K562 (cell line): ENCODE measurements around the gene MEGF9. TPM values are rescaled to one million over a fixed set of nuclear protein-coding genes. Genes with fewer than 3 reads are reported as not detected.

Experiments
- ATAC-seq: fragments of 200-7000 bp; cut with Tn5 transposase; 3 replicates; pipeline ENCODE4 v1.9.1; 2020; ENCODE audit warnings: moderate library complexity
- BruUV-seq: library from RNA; stranded (reverse); fragments of 400-500 nt; replicated peaks from 2 replicates; lab custom pipeline; 2021; lab: Mats Ljungman, UMichigan
- CTCF ChIA-PET: fragments of 300-600 bp; formaldehyde crosslinking; extraction: SDS; loops from one replicate; lab custom pipeline; 2021; ENCODE audit warnings: low intra/inter-chr PET ratio; lab: Yijun Ruan, JAX
- POLR2A ChIA-PET: fragments of 300-600, 350-650 bp; sonication (Branson Sonifier 250); formaldehyde crosslinking; extraction: SDS; loops from one replicate; lab custom pipeline; 2021; ENCODE audit warnings: antibody characterized with exemption, inconsistent platforms; lab: Yijun Ruan, JAX
- DNase-seq, 4 experiments: peaks; one replicate each; pipeline versions ENCODE4 v3.0.0 to v3.0.0-alpha.2; 2011 to 2018; ENCODE audit warnings: low spot score in 3 of 4, mixed read lengths in 3 of 4; ENCODE audit errors: extremely low read depth in 1 of 4
- FAIRE-seq: peaks from 2 replicates; lab custom pipeline; 2011; peaks lifted over from hg19 to GRCh38; lab: Jason Lieb, UNC
- H2AFZ ChIP-seq: 2 replicates; pipeline ENCODE4 v1.6.0; 2011; ENCODE audit warnings: low read depth, low read length, control low read depth, inconsistent platforms
- H3K27ac ChIP-seq: fragments of 200-600 bp; 3 replicates; pipeline ENCODE4 v1.8.0; 2011; ENCODE audit warnings: low read depth, mild to moderate bottlenecking, control low read depth, inconsistent platforms, low read length, moderate library complexity, mixed read lengths; ENCODE audit errors: extremely low read depth
- H3K27me3 ChIP-seq, 2 experiments: fragments of 300-600 bp in 1 of 2; 2 replicates in 1 of 2; 3 replicates in 1 of 2; pipeline versions ENCODE4 v1.6.0 to v1.8.0; 2011; ENCODE audit warnings: inconsistent platforms in 2 of 2, low read length in 2 of 2, mild to moderate bottlenecking in 1 of 2, mixed read lengths in 1 of 2, moderate library complexity in 1 of 2; ENCODE audit not compliant: control insufficient read depth in 2 of 2, insufficient read depth in 2 of 2
- H3K36me3 ChIP-seq: fragments of 300-600 bp; 3 replicates; pipeline ENCODE4 v1.8.0; 2011; ENCODE audit warnings: mild to moderate bottlenecking, low read length, inconsistent platforms; ENCODE audit not compliant: control insufficient read depth, insufficient read depth
- H3K4me1 ChIP-seq, 2 experiments: fragments of 200-600 bp in 1 of 2; replicated peaks in 1 of 2; 2 replicates in 1 of 2; 3 replicates in 1 of 2; pipeline versions ENCODE4 v1.5.1 to v1.8.0; 2011; ENCODE audit warnings: inconsistent platforms in 2 of 2, low read length in 2 of 2, mild to moderate bottlenecking in 1 of 2, mixed read lengths in 1 of 2, moderate library complexity in 1 of 2; ENCODE audit not compliant: control insufficient read depth in 2 of 2, insufficient read depth in 2 of 2
- H3K4me2 ChIP-seq: 2 replicates; pipeline ENCODE4 v1.6.1; 2011; ENCODE audit warnings: low read length, control low read depth, inconsistent platforms, mixed read lengths; ENCODE audit not compliant: insufficient read depth
- H3K4me3 ChIP-seq: fragments of 200-600 bp; sonication (generic), shearing (Covaris generic); 2 replicates; pipeline ENCODE4 v1.5.1; 2016; ENCODE audit warnings: control low read depth, inconsistent platforms
- H3K79me2 ChIP-seq: fragments of 200-600 bp; 3 replicates; pipeline ENCODE4 v1.8.0; 2011; ENCODE audit warnings: low read length, inconsistent platforms; ENCODE audit not compliant: control insufficient read depth, insufficient read depth
- H3K9ac ChIP-seq, 2 experiments: 2 replicates each; pipeline versions ENCODE4 v1.6.0 to v1.6.1; 2011; ENCODE audit warnings: low read depth in 2 of 2, low read length in 2 of 2, control low read depth in 1 of 2, inconsistent platforms in 1 of 2, mild to moderate bottlenecking in 1 of 2, mixed read lengths in 1 of 2; ENCODE audit not compliant: insufficient read depth in 1 of 2
- H3K9me1 ChIP-seq: one replicate; pipeline ENCODE4 v1.6.0; 2011; ENCODE audit warnings: inconsistent platforms, mild to moderate bottlenecking, low read length, moderate library complexity; ENCODE audit not compliant: control insufficient read depth, insufficient read depth
- H3K9me3 ChIP-seq: replicated peaks from 2 replicates; pipeline ENCODE4 v1.5.1; 2011; ENCODE audit warnings: low read depth, low read length, inconsistent platforms; ENCODE audit not compliant: control insufficient read depth, insufficient read depth
- H4K20me1 ChIP-seq: replicated peaks from 2 replicates; pipeline ENCODE4 v1.6.1; 2011; ENCODE audit warnings: low read length, inconsistent platforms, mixed read lengths; ENCODE audit not compliant: control insufficient read depth, insufficient read depth
- BRF1 ChIP-seq: IDR thresholded peaks from 3 replicates; pipeline ENCODE4 v1.6.1; 2011; ENCODE audit warnings: borderline replicate concordance, mild to moderate bottlenecking; ENCODE audit not compliant: insufficient read length; ENCODE audit errors: extremely low read depth
- C11orf30 ChIP-seq: fragments of 450-650 bp; IDR thresholded peaks from 2 replicates; pipeline ENCODE4 v1.6.1; 2016; ENCODE audit warnings: low read depth, mild to moderate bottlenecking
- CBX5 ChIP-seq: IDR thresholded peaks from 2 replicates; pipeline ENCODE4 v1.6.1; 2014; ENCODE audit warnings: low read depth, borderline replicate concordance
- DACH1 ChIP-seq: fragments of 450-650 bp; IDR thresholded peaks from 2 replicates; pipeline ENCODE4 v1.6.1; 2018; ENCODE audit not compliant: partially characterized antibody
- FIP1L1 ChIP-seq: fragments of 200-400 bp; formaldehyde crosslinking; IDR thresholded peaks from 2 replicates; pipeline ENCODE4 v1.6.1; 2018; ENCODE audit warnings: mild to moderate bottlenecking, low read depth, low read length; ENCODE audit not compliant: poor library complexity, severe bottlenecking
- MAFF ChIP-seq: IDR thresholded peaks from 2 replicates; pipeline ENCODE4 v1.6.1; 2012; ENCODE audit warnings: low read length, improper control_type of control experiment
- NFRKB ChIP-seq: fragments of 450-650 bp; IDR thresholded peaks from 2 replicates; pipeline ENCODE4 v1.6.1; 2016; ENCODE audit warnings: low read depth
- RFX7 ChIP-seq: fragments of 250-450 bp; sonication (Bioruptor Pico); IDR thresholded peaks from 2 replicates; pipeline ENCODE4 v1.5.1; 2021; ENCODE audit warnings: mild to moderate bottlenecking
- RNF2 ChIP-seq: sonication (generic); IDR thresholded peaks from 2 replicates; pipeline ENCODE4 v1.6.1; 2016
- SMARCA4 ChIP-seq: fragments of 450-650 bp; IDR thresholded peaks from 2 replicates; pipeline ENCODE4 v1.6.1; 2016
- SRSF9 ChIP-seq: fragments of 200-400 bp; formaldehyde crosslinking; IDR thresholded peaks from 2 replicates; pipeline ENCODE4 v1.6.1; 2017; ENCODE audit warnings: low read depth, low read length, borderline replicate concordance
- TAF1 ChIP-seq: IDR thresholded peaks from 2 replicates; pipeline ENCODE4 v1.6.1; 2011; ENCODE audit warnings: mild to moderate bottlenecking, low read length, moderate library complexity; ENCODE audit not compliant: insufficient read depth, control insufficient read depth, severe bottlenecking; ENCODE audit errors: extremely low read depth
- TAL1 ChIP-seq: fragments of 450-650 bp; IDR thresholded peaks from 2 replicates; pipeline ENCODE4 v1.6.1; 2016; ENCODE audit warnings: mild to moderate bottlenecking
- TCF7 ChIP-seq: sonication (generic); IDR thresholded peaks from 2 replicates; pipeline ENCODE4 v1.6.1; 2016; ENCODE audit warnings: antibody characterized with exemption, borderline replicate concordance
- ZNF175 ChIP-seq: fragments of 200-800 bp; sonication (Bioruptor generic); IDR thresholded peaks from 2 replicates; pipeline ENCODE4 v1.6.1; 2016; ENCODE audit warnings: low read depth, mild to moderate bottlenecking, missing genetic modification characterization, missing compliant biosample characterization
- ZNF277 ChIP-seq: fragments of 250-450 bp; sonication (Bioruptor Pico); IDR thresholded peaks from 2 replicates; pipeline ENCODE4 v1.8.0; 2022; ENCODE audit warnings: inconsistent platforms, mild to moderate bottlenecking, moderate library complexity, borderline replicate concordance
- ZNF316 ChIP-seq: fragments of 450-650 bp; IDR thresholded peaks from 2 replicates; pipeline ENCODE4 v1.6.1; 2016
- WGBS: fragments of 100-300 bp; shearing (Covaris generic); methylation state at CpG from one replicate; pipeline ENCODE4 v1.1.6; 2016; ENCODE audit warnings: low coverage, mixed read lengths; ENCODE audit not compliant: insufficient coverage; ENCODE audit errors: missing lambda C conversion rate; 5-methylcytosine and 5-hydroxymethylcytosine counted together
- in situ Hi-C: fragments of 300-500 bp; cut with MboI; formaldehyde crosslinking; loops from 4 replicates; pipeline ENCODE4 v1.15.0; 2018; ENCODE audit warnings: inconsistent platforms, mixed read lengths
- intact Hi-C: fragments of 100-400 bp; cut with micrococcal nuclease; formaldehyde crosslinking; loops from 2 replicates; pipeline ENCODE4 v1.14.2; 2022
- polyA plus RNA-seq, 8 experiments: library from polyadenylated mRNA; depleted of rRNA in 4 of 8; stranded (reverse) in 5 of 8; unstranded in 3 of 8; fragments of >200 nt; fragmentation: Nextera tagmentation in 2 of 8; fragmentation: Illumina TruSeq in 1 of 8; extraction: Ambion mirVana in 2 of 8; extraction: Trizol in 1 of 8; gene quantifications; 2 replicates each; pipeline versions ENCODE4 v1.2.1 to v1.2.3, GENCODE V29; 2011 to 2014; ENCODE audit warnings: inconsistent platforms in 1 of 8, missing spikeins in 1 of 8
- total RNA-seq, 7 experiments: library from RNA; depleted of rRNA in 6 of 7; stranded (reverse); fragments of >200 nt in 6 of 7; fragmentation: Illumina TruSeq in 2 of 7; extraction: Trizol in 2 of 7; gene quantifications; 2 replicates each; pipeline versions ENCODE4 v1.2.1 to v1.2.3, GENCODE V29; 2011 to 2021; ENCODE audit warnings: low replicate concordance in 1 of 7

Gene MEGF9
- total and polyA plus RNA-seq, 9 of the 15 experiments (the other 6 are each of a cell fraction or from before 2014, with no cell fraction given), result 2.1 to 6.2 (median 3.8) TPM

GRCh38 chr9:120637919-120638318 is 76.4 kb downstream of the MEGF9 start:
- CTCF ChIA-PET, result no interaction called here
- Histone ChIP-seq H2AFZ (no peak overlapping the region), H3K27ac (no peak overlapping the region), H3K4me2 (no peak overlapping the region), H3K9me1 (no peaks in the 10 kb centered on the region), H3K27me3 (no peaks in the 10 kb centered on the region), H3K9me3 (no peaks in the 10 kb centered on the region), H3K4me3 (no peak overlapping the region), H3K36me3 (no peaks in the 10 kb centered on the region), H3K79me2 (no peaks in the 10 kb centered on the region), H3K9ac (no peak overlapping the region), H4K20me1 (no peaks in the 10 kb centered on the region), H3K4me1 (peaks cover 0 to 8% of the 10 kb centered on the region in 2 experiments; a peak in 2 of 5 replicates)
- no peak for DNase-seq
- WGBS, result 68% methylated on average over 5 of the region's 5 CpGs
- intact Hi-C loops, result no loop called here
- in situ Hi-C loops, result no loop called here
- ATAC-seq, result no peak
- no TSS peak for BruUV-seq
- TF ChIP-seq BRF1, result no peak
- TF ChIP-seq RNF2, result no peak
- TF ChIP-seq DACH1, result no peak
- TF ChIP-seq NFRKB, result no peak
- no peak for TF ChIP-seq SMARCA4
- POLR2A ChIA-PET, result no interaction called here
- FAIRE-seq, result no peak

GRCh38 chr9:120636194-120636957 is 77.9 kb downstream of the MEGF9 start:
- H3K36me3 ChIP-seq, result no peaks in the 10 kb centered on the region
- intact Hi-C loops (no loop called here), in situ Hi-C loops (no loop called here)
- POLR2A ChIA-PET, result no interaction called here
- no peak overlapping the region for H3K27ac ChIP-seq
- H3K4me3 ChIP-seq, result no peak overlapping the region
- WGBS, result 79% methylated on average over 20 of the region's 25 CpGs
- no TSS peak for BruUV-seq
- CTCF ChIA-PET, result no interaction called here
- H3K27me3 ChIP-seq, result no peaks in the 10 kb centered on the region
- H3K9ac ChIP-seq, result no peak overlapping the region
- no peak overlapping the region for H3K4me2 ChIP-seq
- DNase-seq, result no peak
- no peaks in the 10 kb centered on the region for H3K79me2 ChIP-seq
- H3K9me1 ChIP-seq, result no peaks in the 10 kb centered on the region
- H3K9me3 ChIP-seq, result no peaks in the 10 kb centered on the region
- ATAC-seq, result no peak
- H2AFZ ChIP-seq, result no peak overlapping the region
- no peaks in the 10 kb centered on the region for H4K20me1 ChIP-seq
- FAIRE-seq, result no peak
- H3K4me1 ChIP-seq, result no peaks in the 10 kb centered on the region; a peak in 1 of 5 replicates
- TF ChIP-seq SRSF9 (no peak), ZNF277 (CRISPR knock-in tag) (no peak), TAL1 (no peak), ZNF175 (CRISPR knock-in tag) (no peak), RFX7 (CRISPR knock-in tag) (no peak), ZNF316 (peak; percentile 39; the same call in 1 of the 2 replicates), CBX5 (no peak), TCF7 (no peak), TAF1 (no peak), C11orf30 (peak; percentile 17; the same call in 1 of the 2 replicates), FIP1L1 (no peak), MAFF (peak; percentile 15; the same call in 1 of the 2 replicates)
